ENCODE data around the gene MKRN2. TPM values are rescaled to one million over a fixed set of nuclear protein-coding genes. Genes with fewer than 3 reads are reported as not detected.

The MKRN2 gene
- total RNA-seq, 1 donor from 2014 or later: 23.4 TPM

- no peak for DNase-seq (ENCODE audit: low spot score, unreplicated experiment)
- peaks cover 35% of the 10 kb centered on the region for H3K36me3 Mint-ChIP-seq (ENCODE audit: insufficient read depth)
- H3K4me1 Mint-ChIP-seq (ENCODE audit: low read depth): no peaks in the 10 kb centered on the region
- TF ChIP-seq, protein P1, sequence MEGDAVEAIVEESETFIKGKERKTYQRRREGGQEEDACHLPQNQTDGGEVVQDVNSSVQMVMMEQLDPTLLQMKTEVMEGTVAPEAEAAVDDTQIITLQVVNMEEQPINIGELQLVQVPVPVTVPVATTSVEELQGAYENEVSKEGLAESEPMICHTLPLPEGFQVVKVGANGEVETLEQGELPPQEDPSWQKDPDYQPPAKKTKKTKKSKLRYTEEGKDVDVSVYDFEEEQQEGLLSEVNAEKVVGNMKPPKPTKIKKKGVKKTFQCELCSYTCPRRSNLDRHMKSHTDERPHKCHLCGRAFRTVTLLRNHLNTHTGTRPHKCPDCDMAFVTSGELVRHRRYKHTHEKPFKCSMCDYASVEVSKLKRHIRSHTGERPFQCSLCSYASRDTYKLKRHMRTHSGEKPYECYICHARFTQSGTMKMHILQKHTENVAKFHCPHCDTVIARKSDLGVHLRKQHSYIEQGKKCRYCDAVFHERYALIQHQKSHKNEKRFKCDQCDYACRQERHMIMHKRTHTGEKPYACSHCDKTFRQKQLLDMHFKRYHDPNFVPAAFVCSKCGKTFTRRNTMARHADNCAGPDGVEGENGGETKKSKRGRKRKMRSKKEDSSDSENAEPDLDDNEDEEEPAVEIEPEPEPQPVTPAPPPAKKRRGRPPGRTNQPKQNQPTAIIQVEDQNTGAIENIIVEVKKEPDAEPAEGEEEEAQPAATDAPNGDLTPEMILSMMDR (IDR thresholded peaks at IDR 0.05; ENCODE audit: unreplicated experiment): no peak
- H3K9me3 Mint-ChIP-seq (ENCODE audit: low read depth): no peaks in the 10 kb centered on the region
- H3K4me3 Mint-ChIP-seq (ENCODE audit: low read depth): no peak overlapping the region
- no peak overlapping the region for H3K27ac Mint-ChIP-seq
- no peaks in the 10 kb centered on the region for H3K27me3 Mint-ChIP-seq
Observed at GRCh38 chr3:12591997-12592715, 35.3 kb downstream of the MKRN2 start.

GRCh38 chr3:12593473-12593872, 36.6 kb downstream of the MKRN2 start:
- Mint-ChIP-seq H3K4me3 (ENCODE audit: low read depth) (no peak overlapping the region), H3K27me3 (no peaks in the 10 kb centered on the region), H3K27ac (no peak overlapping the region), H3K36me3 (ENCODE audit: insufficient read depth) (peaks cover 35% of the 10 kb centered on the region), H3K9me3 (ENCODE audit: low read depth) (no peaks in the 10 kb centered on the region), H3K4me1 (ENCODE audit: low read depth) (no peaks in the 10 kb centered on the region)
- TF ChIP-seq, protein P1 (IDR thresholded peaks at IDR 0.05; ENCODE audit: unreplicated experiment): no peak
- no peak for DNase-seq (ENCODE audit: low spot score, unreplicated experiment)

GRCh38 chr3:12598890-12599289, 42.0 kb downstream of the MKRN2 start:
- no peaks in the 10 kb centered on the region for H3K4me1 Mint-ChIP-seq (ENCODE audit: low read depth)
- DNase-seq (ENCODE audit: low spot score, unreplicated experiment): no peak
- H3K36me3 Mint-ChIP-seq (ENCODE audit: insufficient read depth): peaks cover 28% of the 10 kb centered on the region
- H3K9me3 Mint-ChIP-seq (ENCODE audit: low read depth): no peaks in the 10 kb centered on the region
- H3K27me3 Mint-ChIP-seq: no peaks in the 10 kb centered on the region
- H3K4me3 Mint-ChIP-seq (ENCODE audit: low read depth): no peak overlapping the region
- TF ChIP-seq, protein P1 (IDR thresholded peaks at IDR 0.05; ENCODE audit: unreplicated experiment): no peak
- H3K27ac Mint-ChIP-seq: no peak overlapping the region

- TF ChIP-seq, protein P1 (IDR thresholded peaks at IDR 0.05; ENCODE audit: unreplicated experiment): no peak
- peaks cover 22% of the 10 kb centered on the region for H3K36me3 Mint-ChIP-seq (ENCODE audit: insufficient read depth)
- no peaks in the 10 kb centered on the region for H3K27me3 Mint-ChIP-seq
- no peak overlapping the region for H3K27ac Mint-ChIP-seq
- no peaks in the 10 kb centered on the region for H3K9me3 Mint-ChIP-seq (ENCODE audit: low read depth)
- DNase-seq (ENCODE audit: low spot score, unreplicated experiment): no peak
- no peaks in the 10 kb centered on the region for H3K4me1 Mint-ChIP-seq (ENCODE audit: low read depth)
- H3K4me3 Mint-ChIP-seq (ENCODE audit: low read depth): no peak overlapping the region
Observed at GRCh38 chr3:12601072-12601471, 44.2 kb downstream of the MKRN2 start.

DNA sequence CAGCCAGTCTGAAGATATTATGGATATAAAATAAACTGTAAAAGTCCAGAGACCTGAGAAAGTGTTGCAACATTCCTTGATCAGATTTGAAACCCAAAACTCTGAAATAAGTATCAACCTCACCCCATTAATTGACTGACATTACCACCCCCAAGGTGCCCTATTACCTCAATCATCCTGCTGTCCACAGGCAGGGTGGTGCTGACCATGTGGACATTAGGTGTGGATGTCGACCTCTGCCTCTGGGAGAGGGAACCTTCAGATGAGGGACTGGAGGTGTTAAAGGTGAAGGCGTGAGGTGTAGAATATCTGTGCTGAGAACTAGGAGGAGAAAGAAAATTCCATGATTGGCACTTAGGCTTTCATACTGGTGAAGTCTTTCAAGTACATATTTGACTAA, 47.1 kb downstream of the MKRN2 start:
- TF ChIP-seq, protein P1 (IDR thresholded peaks at IDR 0.05; ENCODE audit: unreplicated experiment): no peak
- peaks cover 27% of the 10 kb centered on the region for H3K36me3 Mint-ChIP-seq (ENCODE audit: insufficient read depth)

More for the DNA sequence above, 47.1 kb downstream of the MKRN2 start:
- no peaks in the 10 kb centered on the region for H3K9me3 Mint-ChIP-seq (ENCODE audit: low read depth)
- H3K27me3 Mint-ChIP-seq: no peaks in the 10 kb centered on the region
- no peak for DNase-seq (ENCODE audit: low spot score, unreplicated experiment)
- no peak overlapping the region for H3K4me3 Mint-ChIP-seq (ENCODE audit: low read depth)
- H3K27ac Mint-ChIP-seq: no peak overlapping the region
- no peaks in the 10 kb centered on the region for H3K4me1 Mint-ChIP-seq (ENCODE audit: low read depth)

All from progenitor cell of endocrine pancreas (in vitro differentiated cells).